Measurements from ENCODE around the gene IRAK3.

DNA sequence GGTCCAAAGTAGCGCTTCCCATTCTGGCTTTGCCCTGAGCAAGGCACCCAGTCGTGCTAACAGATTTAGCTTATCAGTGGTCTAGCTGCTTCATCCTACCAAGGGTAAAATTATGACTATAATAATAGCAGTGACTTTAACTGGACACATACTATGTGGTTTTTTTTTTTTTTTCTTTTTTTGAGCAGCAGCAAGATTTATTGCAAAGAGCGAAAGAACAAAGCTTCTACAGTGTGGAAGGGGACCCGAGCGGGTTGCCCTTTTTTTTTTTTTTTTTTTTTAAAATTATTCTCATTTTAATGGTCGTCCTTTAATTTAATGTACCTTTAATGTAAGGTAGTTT is 113.8 kb downstream of the IRAK3 start:
- TF ChIP-seq, protein P1, sequence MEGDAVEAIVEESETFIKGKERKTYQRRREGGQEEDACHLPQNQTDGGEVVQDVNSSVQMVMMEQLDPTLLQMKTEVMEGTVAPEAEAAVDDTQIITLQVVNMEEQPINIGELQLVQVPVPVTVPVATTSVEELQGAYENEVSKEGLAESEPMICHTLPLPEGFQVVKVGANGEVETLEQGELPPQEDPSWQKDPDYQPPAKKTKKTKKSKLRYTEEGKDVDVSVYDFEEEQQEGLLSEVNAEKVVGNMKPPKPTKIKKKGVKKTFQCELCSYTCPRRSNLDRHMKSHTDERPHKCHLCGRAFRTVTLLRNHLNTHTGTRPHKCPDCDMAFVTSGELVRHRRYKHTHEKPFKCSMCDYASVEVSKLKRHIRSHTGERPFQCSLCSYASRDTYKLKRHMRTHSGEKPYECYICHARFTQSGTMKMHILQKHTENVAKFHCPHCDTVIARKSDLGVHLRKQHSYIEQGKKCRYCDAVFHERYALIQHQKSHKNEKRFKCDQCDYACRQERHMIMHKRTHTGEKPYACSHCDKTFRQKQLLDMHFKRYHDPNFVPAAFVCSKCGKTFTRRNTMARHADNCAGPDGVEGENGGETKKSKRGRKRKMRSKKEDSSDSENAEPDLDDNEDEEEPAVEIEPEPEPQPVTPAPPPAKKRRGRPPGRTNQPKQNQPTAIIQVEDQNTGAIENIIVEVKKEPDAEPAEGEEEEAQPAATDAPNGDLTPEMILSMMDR (IDR thresholded peaks at IDR 0.05) = no peak
- no peak for TF ChIP-seq POLR2A (IDR thresholded peaks at IDR 0.05)
